Stimulated activated CD8-positive, alpha-beta memory T cell treated with anti-CD3 and anti-CD28 coated beads, Interleukin-4, amount 100 ng/mL, for 48 hours (primary cell): Measurements from ENCODE around the gene POLR2E.
A peak's percentile ranks its signal among the peaks of the same experiment; 100 is the strongest.
"Not testable (repeated sequence)": the region's sequence is repeated elsewhere in the genome, so short reads cannot be mapped to it uniquely, and the experiment has no call there.

Experiments
- DNase-seq: peaks from one replicate; pipeline ENCODE4 v3.0.0-alpha.2; 2020

Gene POLR2E

GRCh38 chr19:1094978-1095701 lies at the start of gene POLR2E:
TSS of gene POLR2E (minus strand) at chr19:1095375. CDS start at chr19:1095315, 60 bp downstream.
- peak; percentile 99 for DNase-seq

DNA sequence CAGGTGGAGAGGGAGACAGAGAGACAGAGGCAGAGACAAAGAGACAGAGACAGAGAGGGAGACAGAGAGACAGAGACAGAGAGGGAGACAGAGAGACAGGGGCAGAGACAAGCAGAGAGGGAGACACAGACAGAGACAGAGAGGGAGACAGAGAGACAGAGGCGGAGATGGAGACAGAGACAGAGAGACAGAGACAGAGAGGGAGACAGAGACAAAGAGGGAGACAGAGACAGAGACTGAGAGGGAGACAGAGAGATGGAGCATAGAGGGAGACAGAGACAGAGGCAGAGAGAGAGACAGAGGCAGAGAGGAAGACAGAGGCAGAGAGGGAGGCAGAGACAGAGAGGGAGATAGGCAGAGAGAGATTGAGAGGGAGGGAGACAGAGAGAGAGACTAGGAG lies 49.6 kb upstream of the POLR2E start:
- DNase-seq: no peak

DNA sequence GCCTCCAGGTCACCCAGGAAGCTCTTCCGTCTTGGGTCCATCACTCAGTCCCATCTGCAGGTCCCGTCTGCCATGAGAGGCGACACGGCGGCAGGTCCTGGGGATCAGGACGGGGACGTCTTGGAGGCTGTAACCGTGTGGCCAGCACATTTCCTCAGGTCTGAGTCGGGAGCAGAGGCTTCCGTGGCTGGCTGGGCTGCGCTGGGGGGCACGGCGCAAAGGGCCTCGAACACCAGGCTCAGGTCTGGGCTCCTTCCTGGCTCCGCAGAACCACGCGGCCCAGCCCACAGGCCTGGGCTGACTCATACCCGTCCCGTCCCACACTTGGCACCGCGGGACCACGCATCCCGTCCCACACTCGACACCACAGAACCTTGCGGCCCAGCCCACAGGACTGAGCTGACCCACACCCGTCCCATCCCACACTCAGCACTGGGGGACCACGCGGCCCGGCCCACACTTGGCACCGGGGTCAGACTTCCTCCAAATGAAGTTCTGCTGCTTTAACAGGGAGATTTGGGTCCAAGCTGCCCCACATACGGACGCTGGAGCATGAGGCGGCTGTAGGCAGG lies 48.7 kb upstream of the POLR2E start:
- no peak for DNase-seq

DNA sequence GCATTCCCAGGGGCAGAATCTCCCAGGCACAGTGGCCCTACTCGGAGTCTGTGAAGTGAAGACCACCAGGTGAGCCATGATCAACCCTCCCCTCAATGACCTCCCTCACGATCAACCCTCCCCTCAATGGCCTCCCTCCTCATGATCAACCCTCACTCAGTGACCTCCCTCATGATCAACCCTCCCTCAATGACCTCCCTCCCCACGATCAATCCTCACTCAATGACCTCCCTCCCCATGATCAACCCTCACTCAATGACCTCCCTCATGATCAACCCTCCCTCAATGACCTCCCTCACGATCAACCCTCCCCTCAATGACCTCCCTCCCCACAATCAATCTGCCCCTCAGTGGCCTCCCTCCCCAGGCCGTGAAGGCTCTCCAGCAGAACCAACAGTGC lies 46.8 kb upstream of the POLR2E start:
- DNase-seq: no peak

- DNase-seq: no peak
These were observed 45.3 kb upstream of the POLR2E start for GRCh38 chr19:1140272-1141027.

GRCh38 chr19:1139126-1139525 lies 44.0 kb upstream of the POLR2E start:
- no peak for DNase-seq

GRCh38 chr19:1138121-1138520 lies 42.9 kb upstream of the POLR2E start:
- DNase-seq: no peak

DNA sequence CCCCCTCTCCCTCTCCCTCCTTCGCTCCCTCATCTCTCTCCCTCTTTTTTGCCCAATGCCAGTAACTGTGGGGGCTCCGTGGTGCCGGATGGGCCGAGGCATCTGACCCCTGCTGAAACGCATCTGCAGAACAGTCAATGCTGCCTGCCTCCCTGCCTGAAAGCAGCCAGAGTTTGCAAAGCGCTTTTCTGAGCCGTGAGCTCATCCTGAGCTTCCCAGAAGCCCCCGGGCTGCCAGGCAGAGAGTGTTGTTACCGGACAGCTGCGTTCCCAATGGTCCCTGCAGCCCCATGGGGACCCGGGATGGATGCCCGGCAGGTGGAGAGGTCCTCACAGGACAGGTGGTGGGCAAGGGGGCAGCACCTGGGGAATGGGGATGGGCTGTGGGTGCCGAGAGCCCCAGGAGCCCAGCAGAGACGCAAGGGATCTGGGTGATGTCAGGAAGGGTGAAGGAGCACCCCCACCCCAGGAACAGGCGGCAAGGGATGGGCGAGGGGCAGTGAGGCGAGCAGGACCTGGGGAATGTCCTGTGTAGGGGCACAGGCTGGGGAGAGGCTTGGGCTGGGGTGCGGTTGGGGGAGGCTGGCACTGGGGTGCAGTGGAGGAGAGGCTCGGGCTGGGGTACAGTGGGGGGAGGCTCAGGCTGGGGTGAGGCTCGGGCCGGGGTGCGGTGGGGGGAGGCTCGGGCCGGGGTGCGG lies 41.6 kb upstream of the POLR2E start:
- no peak for DNase-seq

GRCh38 chr19:1136201-1136600 lies 41.0 kb upstream of the POLR2E start:
- DNase-seq: no peak

- no peak for DNase-seq
These were observed 40.3 kb upstream of the POLR2E start for GRCh38 chr19:1135454-1135853.

- no peak for DNase-seq
These were observed 39.3 kb upstream of the POLR2E start for GRCh38 chr19:1134431-1134830.

DNA sequence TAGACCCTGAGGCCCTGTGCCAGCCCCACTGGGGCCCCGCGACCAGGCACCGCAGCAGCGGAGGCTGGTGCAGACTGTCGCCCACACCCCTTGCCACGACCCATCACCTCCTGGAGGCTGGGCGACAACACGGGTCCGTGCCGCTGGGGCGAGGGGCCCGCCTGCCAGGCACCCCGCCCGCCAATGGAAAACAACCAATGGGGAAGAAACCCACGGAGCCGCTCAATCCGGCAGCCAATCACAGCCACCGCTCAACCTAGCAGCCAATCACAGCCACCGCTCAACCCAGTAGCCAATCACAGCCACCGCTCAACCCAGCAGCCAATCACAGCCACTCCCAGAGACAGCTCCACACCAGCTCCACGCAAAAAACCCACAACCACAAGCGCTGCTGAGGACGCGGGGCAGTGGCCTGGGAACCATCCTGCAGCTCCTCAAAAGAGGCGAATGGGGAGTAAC lies 38.3 kb upstream of the POLR2E start:
- DNase-seq: peak; percentile 87

- DNase-seq: no peak
These were observed 37.6 kb upstream of the POLR2E start for GRCh38 chr19:1132552-1133383.

- peak; percentile 92 for DNase-seq
These were observed 36.8 kb upstream of the POLR2E start for GRCh38 chr19:1131718-1132551.

- peak; percentile 53 for DNase-seq
These were observed 35.9 kb upstream of the POLR2E start for GRCh38 chr19:1130771-1131717.

DNA sequence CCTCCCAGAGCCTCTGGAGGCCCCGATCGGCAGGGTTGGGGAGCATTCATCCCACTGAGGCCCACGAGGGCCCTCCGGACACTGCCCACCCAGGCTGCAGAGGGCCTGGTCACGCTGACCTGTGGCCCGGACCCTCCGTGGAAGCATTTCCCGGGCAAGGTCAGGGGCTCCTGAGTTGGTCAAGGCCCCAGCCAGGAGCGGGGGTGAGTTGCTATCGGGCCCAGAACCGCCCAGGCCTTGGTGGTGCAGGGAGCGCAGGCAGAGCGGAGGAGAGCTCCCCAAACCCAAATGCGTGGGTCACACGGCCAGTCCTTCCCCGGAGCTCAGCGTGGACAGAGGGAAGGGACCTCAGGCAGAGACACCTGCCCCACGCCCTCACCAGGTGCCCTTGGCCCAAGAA lies 34.4 kb upstream of the POLR2E start:
- DNase-seq: no peak

DNA sequence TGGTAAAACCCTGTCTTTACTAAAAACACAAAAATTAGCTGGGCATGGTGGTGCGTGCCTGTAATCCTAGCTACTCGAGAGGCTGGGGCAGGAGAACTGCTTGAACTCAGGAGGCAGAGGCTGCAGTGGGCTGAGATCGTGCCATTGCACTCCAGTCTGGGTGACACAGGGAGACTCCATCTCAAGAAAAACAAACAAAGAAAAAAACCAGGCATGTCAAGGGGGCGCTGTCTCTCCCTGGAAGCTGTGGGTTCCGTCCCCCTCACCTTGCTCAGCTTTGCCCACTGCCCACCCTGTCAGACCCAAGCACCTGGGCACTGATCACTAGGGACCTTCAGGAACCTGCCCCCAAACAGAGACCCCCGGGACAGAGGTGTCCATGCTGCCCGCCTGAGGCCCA lies 33.9 kb upstream of the POLR2E start:
- not testable (repeated sequence) for DNase-seq

DNA sequence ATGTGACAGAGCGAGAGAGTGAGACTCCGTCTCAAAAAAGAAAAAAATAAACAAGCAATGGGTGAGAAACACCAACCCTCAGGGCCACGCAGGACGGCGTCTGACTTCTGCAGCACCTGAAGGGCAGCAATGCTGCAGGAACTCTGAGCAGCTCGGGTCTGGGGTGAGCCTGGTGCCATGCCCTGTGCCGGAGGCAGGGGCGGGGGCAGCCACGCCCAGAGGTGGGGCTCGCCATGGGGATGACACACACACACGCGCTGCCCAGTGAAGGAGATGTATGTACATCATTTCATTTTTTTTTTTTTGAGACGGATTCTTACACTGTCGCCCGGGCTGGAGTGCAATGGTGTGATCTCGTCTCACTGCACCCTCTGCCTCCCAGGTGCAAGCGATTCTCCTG lies 32.9 kb upstream of the POLR2E start:
- no peak for DNase-seq

DNA sequence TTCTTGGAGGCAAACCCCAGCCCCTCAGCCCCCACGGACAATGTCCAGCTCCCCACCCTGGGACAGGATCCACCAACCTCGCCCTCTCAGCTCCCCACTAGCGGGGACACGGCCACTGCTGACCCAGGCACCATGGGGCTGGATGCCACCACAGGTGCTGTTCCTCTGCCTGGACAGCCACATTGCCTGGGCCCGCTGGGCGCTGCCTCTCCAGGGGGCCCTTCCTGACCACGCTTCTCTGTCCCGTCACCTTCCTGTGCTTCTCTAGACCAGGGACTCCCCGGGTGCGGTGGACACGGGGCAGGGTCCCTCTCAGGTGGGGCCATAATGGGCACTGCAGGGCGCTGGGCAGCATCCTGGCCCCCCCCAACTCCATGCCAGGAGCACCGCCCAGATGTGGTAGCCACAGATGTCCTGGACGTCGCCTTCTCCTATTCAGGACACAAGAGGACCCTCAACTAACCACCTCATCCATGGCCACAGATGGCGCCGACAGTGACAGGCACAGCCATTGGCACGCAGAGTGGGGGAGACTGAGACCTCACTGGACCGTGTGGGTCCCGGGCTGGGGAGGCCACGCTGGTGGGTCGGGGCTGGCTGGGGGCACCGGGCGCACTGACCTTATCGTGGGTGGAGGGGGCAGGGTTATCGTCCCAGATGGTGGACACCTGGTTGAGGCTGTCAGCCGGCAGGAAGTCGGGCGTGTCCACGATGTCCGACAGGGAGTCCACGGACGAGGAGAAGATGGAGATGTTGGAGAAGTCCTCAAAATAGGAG lies 32.0 kb upstream of the POLR2E start:
- no peak for DNase-seq
